Fibroblast of pulmonary artery (primary cell): ENCODE data around the gene ENTPD2.
A peak's percentile ranks its signal among the peaks of the same experiment; 100 is the strongest.
"Not testable (repeated sequence)": the region's sequence is repeated elsewhere in the genome, so short reads cannot be mapped to it uniquely, and the experiment has no call there.

Experiments used
- DNase-seq: peaks from one replicate; pipeline ENCODE4 v3.0.0-alpha.2; 2010; ENCODE audit warnings: low read depth
- H3K4me3 ChIP-seq: replicated peaks from 2 replicates; pipeline ENCODE4 v1.5.1; 2011; ENCODE audit warnings: low read depth, mild to moderate bottlenecking, control low read depth, low read length, moderate library complexity
- TF ChIP-seq, protein P1 (sequence below): IDR thresholded peaks from 2 replicates; pipeline ENCODE4 v1.5.1; 2011; ENCODE audit warnings: mild to moderate bottlenecking, control low read depth, low read length, inconsistent platforms; ENCODE audit errors: missing control alignments

Gene ENTPD2

GRCh38 chr9:137034709-137035506, 19.0 kb downstream of the ENTPD2 start:
- DNase-seq, result peak; percentile 87
- TF ChIP-seq, protein P1, sequence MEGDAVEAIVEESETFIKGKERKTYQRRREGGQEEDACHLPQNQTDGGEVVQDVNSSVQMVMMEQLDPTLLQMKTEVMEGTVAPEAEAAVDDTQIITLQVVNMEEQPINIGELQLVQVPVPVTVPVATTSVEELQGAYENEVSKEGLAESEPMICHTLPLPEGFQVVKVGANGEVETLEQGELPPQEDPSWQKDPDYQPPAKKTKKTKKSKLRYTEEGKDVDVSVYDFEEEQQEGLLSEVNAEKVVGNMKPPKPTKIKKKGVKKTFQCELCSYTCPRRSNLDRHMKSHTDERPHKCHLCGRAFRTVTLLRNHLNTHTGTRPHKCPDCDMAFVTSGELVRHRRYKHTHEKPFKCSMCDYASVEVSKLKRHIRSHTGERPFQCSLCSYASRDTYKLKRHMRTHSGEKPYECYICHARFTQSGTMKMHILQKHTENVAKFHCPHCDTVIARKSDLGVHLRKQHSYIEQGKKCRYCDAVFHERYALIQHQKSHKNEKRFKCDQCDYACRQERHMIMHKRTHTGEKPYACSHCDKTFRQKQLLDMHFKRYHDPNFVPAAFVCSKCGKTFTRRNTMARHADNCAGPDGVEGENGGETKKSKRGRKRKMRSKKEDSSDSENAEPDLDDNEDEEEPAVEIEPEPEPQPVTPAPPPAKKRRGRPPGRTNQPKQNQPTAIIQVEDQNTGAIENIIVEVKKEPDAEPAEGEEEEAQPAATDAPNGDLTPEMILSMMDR, result peak; percentile 88
- no peak overlapping the region for H3K4me3 ChIP-seq

GRCh38 chr9:137034039-137034708, 19.7 kb downstream of the ENTPD2 start:
- TF ChIP-seq, protein P1, result no peak
- no peak overlapping the region for H3K4me3 ChIP-seq
- no peak for DNase-seq

- not testable (repeated sequence) for H3K4me3 ChIP-seq, DNase-seq
These were observed 20.4 kb downstream of the ENTPD2 start for GRCh38 chr9:137033481-137033880.

GRCh38 chr9:137032858-137033257, 21.0 kb downstream of the ENTPD2 start:
- H3K4me3 ChIP-seq, result no peak overlapping the region
- no peak for DNase-seq
- TF ChIP-seq, protein P1, result no peak

GRCh38 chr9:137031904-137032640, 21.8 kb downstream of the ENTPD2 start, which contains the start of gene FUT7:
Gene FUT7, minus strand, starts transcription at chr9:137032088. Its CDS starts 97 bp downstream, at chr9:137031991.
- H3K4me3 ChIP-seq, result no peak within 1 kb of the TSS
- DNase-seq, result no peak

DNA sequence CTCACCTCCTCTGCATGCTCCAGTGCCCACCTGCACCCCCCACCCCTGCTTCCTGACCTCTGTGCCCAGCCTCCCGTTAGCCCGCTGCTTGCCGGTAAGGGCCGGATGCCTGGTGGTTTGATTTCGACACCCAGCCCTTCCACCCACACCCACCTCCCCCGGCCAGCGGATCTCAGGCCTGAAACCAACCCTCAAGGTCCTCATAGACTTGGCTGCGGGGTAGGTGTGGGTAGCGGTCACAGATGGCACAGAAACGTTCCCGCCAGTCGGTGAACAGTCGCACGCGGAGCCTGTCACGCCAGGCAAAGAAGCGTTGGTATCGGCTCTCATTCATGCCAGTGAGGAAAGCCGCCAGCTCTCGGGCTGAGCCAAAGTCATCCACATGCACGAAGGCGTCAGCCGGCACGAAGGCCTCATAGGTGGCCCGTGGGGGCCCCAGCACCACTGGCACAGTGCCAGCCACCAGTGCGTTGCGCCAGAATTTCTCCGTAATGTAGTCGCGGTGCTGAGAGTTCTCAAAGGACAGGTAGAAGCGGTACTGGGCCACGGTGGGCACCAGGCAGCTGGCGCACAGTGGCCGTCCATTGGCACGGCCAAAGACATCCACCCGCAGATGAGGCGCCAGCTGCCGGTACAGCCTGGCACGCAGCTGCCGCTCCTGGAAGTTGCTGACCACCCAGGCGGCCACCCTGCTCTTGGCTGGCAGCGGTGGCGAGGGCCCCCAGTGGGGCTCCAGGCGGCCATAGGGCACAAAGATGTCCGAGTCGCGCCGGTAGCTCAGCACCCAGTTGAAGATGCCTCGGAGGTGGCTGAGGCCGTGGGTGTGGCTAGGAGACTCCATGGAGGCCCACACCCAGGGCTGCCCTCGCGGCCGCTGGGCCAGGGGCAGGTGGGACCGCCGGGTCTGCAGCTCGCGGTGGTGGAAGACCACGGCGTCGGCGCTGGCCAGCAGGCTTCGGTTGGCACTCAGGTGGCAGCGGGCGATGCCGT, 23.0 kb downstream of the ENTPD2 start:
- TF ChIP-seq, protein P1, result no peak
- DNase-seq, result no peak
- no peak overlapping the region for H3K4me3 ChIP-seq

More at GRCh38 chr9:137031904-137032640, 21.8 kb downstream of the ENTPD2 start, which contains the start of gene FUT7:
- TF ChIP-seq, protein P1, result no peak
